GM12872 (cell line): Measurements from ENCODE around the gene SLIT3.

Experiments used
- CTCF ChIP-seq: IDR thresholded peaks from 3 replicates; pipeline ENCODE4 v1.5.1; 2011; ENCODE audit warnings: low read depth, mild to moderate bottlenecking, low read length, moderate library complexity; ENCODE audit not compliant: insufficient read depth

Gene SLIT3

DNA sequence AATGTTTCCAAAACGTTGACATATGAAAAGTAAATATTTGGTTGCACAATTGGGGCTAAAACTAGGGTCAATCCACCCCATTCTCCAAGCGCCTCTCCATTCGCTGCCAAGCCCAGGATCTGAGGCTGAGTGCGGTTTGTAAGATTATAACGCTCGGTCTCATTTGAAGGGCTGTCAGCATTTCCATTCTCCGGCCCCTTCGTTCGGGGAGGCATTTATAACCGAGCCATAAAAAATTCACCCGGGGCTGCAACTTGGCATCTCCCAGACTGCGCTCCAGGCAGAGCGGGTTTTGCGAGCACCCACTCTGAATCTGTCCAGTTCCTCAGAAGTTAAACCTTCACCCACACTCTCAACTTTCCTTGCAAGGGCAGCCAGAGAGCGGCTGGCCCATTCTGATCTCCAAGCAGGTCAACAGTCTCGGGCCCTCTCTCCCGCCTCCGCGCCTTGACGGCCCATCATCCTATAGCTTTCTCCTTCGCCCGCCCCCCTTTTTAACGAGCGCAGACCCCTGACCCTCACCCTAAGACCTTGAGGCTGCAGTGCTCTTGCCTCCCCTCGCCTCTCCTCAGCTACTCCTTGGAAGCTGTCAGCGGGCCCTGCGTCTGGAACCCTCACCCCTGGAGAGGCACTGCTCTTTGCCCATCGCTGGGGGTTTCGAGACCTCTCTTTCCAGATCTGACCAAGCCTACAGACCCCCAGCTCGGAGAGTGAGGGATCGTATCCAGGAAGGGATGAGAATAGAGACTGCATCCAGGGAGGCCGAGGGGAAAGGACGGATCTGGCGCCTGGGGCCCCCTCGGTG is 1.1 kb downstream of the SLIT3 start:
- TF ChIP-seq CTCF = no peak

DNA sequence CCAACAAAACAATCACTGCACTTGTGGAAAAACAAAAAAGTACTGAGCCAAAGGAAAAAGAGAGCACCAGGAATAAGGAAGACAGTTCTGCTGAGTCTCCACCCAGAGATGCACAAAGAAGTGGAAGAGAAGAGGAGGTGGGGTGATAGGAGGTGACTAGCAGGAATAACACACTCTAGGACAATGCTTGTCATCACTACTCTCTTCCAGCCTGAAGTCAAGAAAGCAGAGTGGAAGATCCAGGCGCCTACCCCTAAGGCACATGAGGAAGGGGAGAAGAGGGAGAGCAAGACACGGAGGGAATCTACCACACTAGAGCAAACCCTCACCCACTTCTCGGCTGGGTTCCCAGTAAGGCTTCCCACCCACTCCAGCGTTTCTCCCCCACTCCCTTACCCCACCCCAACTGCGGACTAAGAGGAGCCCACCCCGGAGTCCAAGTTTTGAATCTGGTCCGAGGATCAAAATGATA is 1.7 kb downstream of the SLIT3 start:
- no peak for TF ChIP-seq CTCF

GRCh38 chr5:169298193-169298592 is 2.7 kb downstream of the SLIT3 start:
- no peak for TF ChIP-seq CTCF

DNA sequence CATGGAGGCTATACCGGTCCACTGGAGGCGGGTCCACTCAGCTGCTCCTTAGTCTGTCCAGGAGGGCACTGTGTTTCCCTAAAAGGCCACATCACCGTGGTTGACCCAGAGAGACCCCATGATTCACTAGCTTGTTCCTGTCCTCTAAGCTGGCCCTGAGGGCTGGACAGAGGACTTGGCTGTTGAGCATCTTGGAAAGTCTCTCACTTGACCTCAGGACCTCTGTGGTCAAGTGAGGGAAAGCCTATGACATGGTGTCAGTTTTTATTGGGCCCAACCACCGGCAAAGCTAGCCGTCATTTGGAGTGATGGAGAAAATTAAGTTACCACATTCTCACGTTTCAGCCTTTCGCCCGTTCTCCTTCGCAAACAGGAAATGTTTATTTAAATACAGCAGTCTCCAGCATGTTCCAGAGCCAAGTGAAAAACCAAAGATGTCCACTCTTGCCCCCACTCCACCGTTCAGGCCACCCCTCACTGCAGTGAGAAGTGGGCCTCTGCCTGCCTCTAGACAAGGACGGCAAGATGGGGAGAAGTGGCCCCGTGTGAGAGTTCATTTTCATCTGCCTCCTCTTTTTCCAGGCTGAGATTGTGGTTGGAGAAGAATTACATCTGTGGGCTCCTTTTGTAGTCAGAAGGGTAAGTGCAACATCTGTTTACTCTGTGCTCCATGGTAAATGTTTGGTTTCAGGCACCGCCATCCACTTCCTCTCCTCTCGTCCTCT is 4.4 kb downstream of the SLIT3 start:
- TF ChIP-seq CTCF = no peak

- TF ChIP-seq CTCF = no peak
Measured at GRCh38 chr5:169295306-169295705, 5.6 kb downstream of the SLIT3 start.

GRCh38 chr5:169294621-169295020 is 6.3 kb downstream of the SLIT3 start:
- TF ChIP-seq CTCF = no peak

GRCh38 chr5:169291877-169292276 is 9.1 kb downstream of the SLIT3 start:
- no peak for TF ChIP-seq CTCF
